HepG2 (cell line): ENCODE data around the gene TEX14. TPM values are rescaled to one million over a fixed set of nuclear protein-coding genes. Genes with fewer than 3 reads are reported as not detected.

Experiments
- FLYWCH1 ChIP-seq: sonication (generic); formaldehyde crosslinking; IDR thresholded peaks from 2 replicates; pipeline ENCODE4 v1.8.1; 2023; ENCODE audit warnings: mild to moderate bottlenecking, missing genetic modification reagents
- IRF9 ChIP-seq: sonication (generic); formaldehyde crosslinking; IDR thresholded peaks from 2 replicates; pipeline ENCODE4 v1.8.0; 2022; ENCODE audit warnings: missing genetic modification reagents, mild to moderate bottlenecking, borderline replicate concordance
- KDM2A ChIP-seq: sonication (generic); formaldehyde crosslinking; IDR thresholded peaks from 2 replicates; pipeline ENCODE4 v1.4.0; 2020; ENCODE audit warnings: low read depth, missing genetic modification reagents, borderline replicate concordance
- MEF2D ChIP-seq: sonication (generic); formaldehyde crosslinking; IDR thresholded peaks from 2 replicates; pipeline ENCODE4 v1.5.1; 2020; ENCODE audit warnings: mild to moderate bottlenecking, missing genetic modification reagents
- NRL ChIP-seq: sonication (generic); formaldehyde crosslinking; IDR thresholded peaks from 2 replicates; pipeline ENCODE4 v1.5.0; 2020; ENCODE audit warnings: missing genetic modification reagents, mild to moderate bottlenecking, moderate library complexity, borderline replicate concordance
- SALL2 ChIP-seq: sonication (generic); formaldehyde crosslinking; IDR thresholded peaks from 2 replicates; pipeline ENCODE4 v1.8.1; 2023; ENCODE audit warnings: mild to moderate bottlenecking, missing genetic modification reagents, inconsistent platforms
- SMARCC2 ChIP-seq: fragments of 450-650 bp; IDR thresholded peaks from 2 replicates; pipeline ENCODE4 v1.6.1; 2017; ENCODE audit warnings: antibody characterized with exemption, mild to moderate bottlenecking
- SPEN ChIP-seq: sonication (generic); formaldehyde crosslinking; IDR thresholded peaks from 2 replicates; pipeline ENCODE4 v1.5.1; 2020; ENCODE audit warnings: low read depth, mild to moderate bottlenecking, missing genetic modification reagents
- SRSF1 ChIP-seq: fragments of 200-400 bp; formaldehyde crosslinking; optimal IDR thresholded peaks from 2 replicates; pipeline ENCODE3; 2017; ENCODE audit warnings: mild to moderate bottlenecking, low read depth, low read length, moderate library complexity
- THYN1 ChIP-seq: sonication (generic); formaldehyde crosslinking; IDR thresholded peaks from 2 replicates; pipeline ENCODE4 v1.8.1; 2023; ENCODE audit warnings: low read depth, mild to moderate bottlenecking, moderate library complexity, missing genetic modification reagents, borderline replicate concordance
- ZMAT3 ChIP-seq: sonication (generic); formaldehyde crosslinking; conservative IDR thresholded peaks from 2 replicates; pipeline ENCODE4 v1.7.0; 2021; ENCODE audit warnings: missing genetic modification reagents
- ZNF329 ChIP-seq: sonication (generic); formaldehyde crosslinking; IDR thresholded peaks from 2 replicates; pipeline ENCODE4 v1.9.0; 2021; ENCODE audit warnings: low read depth, mild to moderate bottlenecking, missing genetic modification reagents
- ZNF337 ChIP-seq: sonication (generic); formaldehyde crosslinking; IDR thresholded peaks from 2 replicates; pipeline ENCODE4 v1.5.1; 2020; ENCODE audit warnings: missing genetic modification reagents, low read depth, mild to moderate bottlenecking, borderline replicate concordance
- ZNF569 ChIP-seq: sonication (generic); formaldehyde crosslinking; IDR thresholded peaks from 2 replicates; pipeline ENCODE4 v1.5.0; 2020; ENCODE audit warnings: mild to moderate bottlenecking, missing genetic modification reagents, moderate library complexity, borderline replicate concordance
- ZNF782 ChIP-seq: sonication (generic); formaldehyde crosslinking; IDR thresholded peaks from 2 replicates; pipeline ENCODE4 v1.4.0; 2020; ENCODE audit warnings: missing genetic modification reagents, mild to moderate bottlenecking, borderline replicate concordance
- ZNF83 ChIP-seq: sonication (generic); formaldehyde crosslinking; IDR thresholded peaks from 2 replicates; pipeline ENCODE4 v1.4.0; 2020; ENCODE audit warnings: missing genetic modification reagents, mild to moderate bottlenecking, borderline replicate concordance
- polyA plus RNA-seq, 8 experiments: library from polyadenylated mRNA; depleted of rRNA in 3 of 8; stranded (reverse) in 7 of 8; unstranded in 1 of 8; fragments of >200 nt; fragmentation: Illumina TruSeq in 4 of 8; extraction: Trizol in 4 of 8; gene quantifications; 2 replicates each; pipeline versions ENCODE4 v1.2.1 to v1.2.3, GENCODE V29; 2011 to 2016; ENCODE audit warnings: low read depth in 4 of 8, missing spikeins in 1 of 8, mixed read lengths in 1 of 8; ENCODE audit not compliant: insufficient read depth in 1 of 8
- total RNA-seq, 5 experiments: library from RNA; depleted of rRNA; stranded (reverse); fragments of >200 nt; fragmentation: Illumina TruSeq; extraction: Trizol; gene quantifications; 2 replicates each; pipeline ENCODE4 v1.2.3, GENCODE V29; 2016; ENCODE audit warnings: low read depth in 1 of 5
- TF ChIP-seq, protein P1 (sequence below): IDR thresholded peaks from 2 replicates; pipeline ENCODE4 v1.6.1; 2016; ENCODE audit warnings: low read depth, missing genetic modification reagents, missing compliant biosample characterization
- TF ChIP-seq, protein P2 (sequence below): sonication (generic); formaldehyde crosslinking; IDR thresholded peaks from 2 replicates; pipeline ENCODE4 v1.5.0; 2020; ENCODE audit warnings: missing genetic modification reagents, mild to moderate bottlenecking, borderline replicate concordance
- TF ChIP-seq, protein P3 (sequence below): sonication (generic); formaldehyde crosslinking; IDR thresholded peaks from 2 replicates; pipeline ENCODE4 v1.8.1; 2023; ENCODE audit warnings: mild to moderate bottlenecking, inconsistent platforms, moderate library complexity, missing genetic modification reagents, borderline replicate concordance

The TEX14 gene
- total and polyA plus RNA-seq, 2 of the 13 experiments (the other 11 are each of a cell fraction or from before 2014, with no cell fraction given), result 0.04 to 0.07 TPM

DNA sequence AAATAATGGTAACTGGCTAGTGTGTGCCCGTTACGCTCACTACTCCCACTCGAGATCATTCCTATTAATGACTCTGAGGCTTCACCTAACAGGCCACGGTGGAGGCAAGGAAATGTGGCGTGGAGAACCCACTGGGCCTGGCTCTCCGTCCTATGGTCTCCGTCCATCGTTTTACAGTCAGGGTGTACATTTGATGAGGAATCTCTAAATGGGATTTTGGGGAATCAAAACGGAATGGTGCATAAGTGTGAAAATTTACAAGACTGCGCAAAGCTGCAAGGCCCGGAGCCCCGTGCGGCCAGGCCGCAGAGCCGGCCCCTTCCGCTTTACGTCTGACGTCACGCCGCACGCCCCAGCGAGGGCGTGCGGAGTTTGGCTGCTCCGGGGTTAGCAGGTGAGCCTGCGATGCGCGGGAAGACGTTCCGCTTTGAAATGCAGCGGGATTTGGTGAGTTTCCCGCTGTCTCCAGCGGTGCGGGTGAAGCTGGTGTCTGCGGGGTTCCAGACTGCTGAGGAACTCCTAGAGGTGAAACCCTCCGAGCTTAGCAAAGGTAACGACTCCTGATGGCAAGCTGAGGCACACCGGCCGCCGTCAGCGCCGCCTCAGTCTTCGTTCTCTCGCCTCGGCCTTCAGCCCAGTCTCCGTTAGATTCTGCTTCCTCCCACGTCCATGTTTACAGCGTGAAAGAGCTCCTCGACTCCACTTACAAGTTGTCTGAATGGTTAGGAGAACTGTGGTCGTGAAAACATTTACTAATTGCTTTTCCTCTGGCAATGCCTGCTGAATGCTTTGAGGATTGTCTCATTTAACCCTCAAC is 602 bp upstream of the TEX14 start, which contains the start of gene RAD51C (continued):
- TF ChIP-seq ZNF782 (CRISPR knock-in tag), result peak; percentile 98; the same call in 1 of the 2 replicates
- TF ChIP-seq SALL2, result peak; percentile 89
- TF ChIP-seq, protein P1, sequence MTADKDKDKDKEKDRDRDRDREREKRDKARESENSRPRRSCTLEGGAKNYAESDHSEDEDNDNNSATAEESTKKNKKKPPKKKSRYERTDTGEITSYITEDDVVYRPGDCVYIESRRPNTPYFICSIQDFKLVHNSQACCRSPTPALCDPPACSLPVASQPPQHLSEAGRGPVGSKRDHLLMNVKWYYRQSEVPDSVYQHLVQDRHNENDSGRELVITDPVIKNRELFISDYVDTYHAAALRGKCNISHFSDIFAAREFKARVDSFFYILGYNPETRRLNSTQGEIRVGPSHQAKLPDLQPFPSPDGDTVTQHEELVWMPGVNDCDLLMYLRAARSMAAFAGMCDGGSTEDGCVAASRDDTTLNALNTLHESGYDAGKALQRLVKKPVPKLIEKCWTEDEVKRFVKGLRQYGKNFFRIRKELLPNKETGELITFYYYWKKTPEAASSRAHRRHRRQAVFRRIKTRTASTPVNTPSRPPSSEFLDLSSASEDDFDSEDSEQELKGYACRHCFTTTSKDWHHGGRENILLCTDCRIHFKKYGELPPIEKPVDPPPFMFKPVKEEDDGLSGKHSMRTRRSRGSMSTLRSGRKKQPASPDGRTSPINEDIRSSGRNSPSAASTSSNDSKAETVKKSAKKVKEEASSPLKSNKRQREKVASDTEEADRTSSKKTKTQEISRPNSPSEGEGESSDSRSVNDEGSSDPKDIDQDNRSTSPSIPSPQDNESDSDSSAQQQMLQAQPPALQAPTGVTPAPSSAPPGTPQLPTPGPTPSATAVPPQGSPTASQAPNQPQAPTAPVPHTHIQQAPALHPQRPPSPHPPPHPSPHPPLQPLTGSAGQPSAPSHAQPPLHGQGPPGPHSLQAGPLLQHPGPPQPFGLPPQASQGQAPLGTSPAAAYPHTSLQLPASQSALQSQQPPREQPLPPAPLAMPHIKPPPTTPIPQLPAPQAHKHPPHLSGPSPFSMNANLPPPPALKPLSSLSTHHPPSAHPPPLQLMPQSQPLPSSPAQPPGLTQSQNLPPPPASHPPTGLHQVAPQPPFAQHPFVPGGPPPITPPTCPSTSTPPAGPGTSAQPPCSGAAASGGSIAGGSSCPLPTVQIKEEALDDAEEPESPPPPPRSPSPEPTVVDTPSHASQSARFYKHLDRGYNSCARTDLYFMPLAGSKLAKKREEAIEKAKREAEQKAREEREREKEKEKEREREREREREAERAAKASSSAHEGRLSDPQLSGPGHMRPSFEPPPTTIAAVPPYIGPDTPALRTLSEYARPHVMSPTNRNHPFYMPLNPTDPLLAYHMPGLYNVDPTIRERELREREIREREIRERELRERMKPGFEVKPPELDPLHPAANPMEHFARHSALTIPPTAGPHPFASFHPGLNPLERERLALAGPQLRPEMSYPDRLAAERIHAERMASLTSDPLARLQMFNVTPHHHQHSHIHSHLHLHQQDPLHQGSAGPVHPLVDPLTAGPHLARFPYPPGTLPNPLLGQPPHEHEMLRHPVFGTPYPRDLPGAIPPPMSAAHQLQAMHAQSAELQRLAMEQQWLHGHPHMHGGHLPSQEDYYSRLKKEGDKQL, result peak; percentile 40; the same call in 1 of the 2 replicates
- TF ChIP-seq THYN1 (CRISPR knock-in tag), result no peak
- TF ChIP-seq SMARCC2, result no peak
- TF ChIP-seq ZNF337 (CRISPR knock-in tag), result peak; percentile 94
- peak; percentile 26; the same call in 1 of the 2 replicates for TF ChIP-seq FLYWCH1 (CRISPR knock-in tag)
- 0 out of 2 replicates have a peak, but pooled peaks have one; percentile 52 for TF ChIP-seq ZNF569
- TF ChIP-seq, protein P2, sequence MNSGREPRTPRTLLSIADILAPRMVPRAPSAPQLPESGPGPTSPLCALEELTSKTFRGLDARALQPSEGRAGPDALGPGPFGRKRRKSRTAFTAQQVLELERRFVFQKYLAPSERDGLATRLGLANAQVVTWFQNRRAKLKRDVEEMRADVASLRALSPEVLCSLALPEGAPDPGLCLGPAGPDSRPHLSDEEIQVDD (CRISPR knock-in tag), result peak; percentile 87; the same call in 1 of the 2 replicates
- 0 out of 2 replicates have a peak, but pooled peaks have one; percentile 49 for TF ChIP-seq ZNF83 (CRISPR knock-in tag)
- TF ChIP-seq SRSF1, result no peak
- TF ChIP-seq KDM2A, result peak; percentile 98
- peak; percentile 89 for TF ChIP-seq SPEN (CRISPR knock-in tag)
- peak; percentile 48; the same call in 1 of the 2 replicates for TF ChIP-seq MEF2D (CRISPR knock-in tag)
- TF ChIP-seq ZNF329 (CRISPR knock-in tag), result peak; percentile 85
- TF ChIP-seq ZMAT3 (CRISPR knock-in tag), result peak; percentile 91
- TF ChIP-seq, protein P3, sequence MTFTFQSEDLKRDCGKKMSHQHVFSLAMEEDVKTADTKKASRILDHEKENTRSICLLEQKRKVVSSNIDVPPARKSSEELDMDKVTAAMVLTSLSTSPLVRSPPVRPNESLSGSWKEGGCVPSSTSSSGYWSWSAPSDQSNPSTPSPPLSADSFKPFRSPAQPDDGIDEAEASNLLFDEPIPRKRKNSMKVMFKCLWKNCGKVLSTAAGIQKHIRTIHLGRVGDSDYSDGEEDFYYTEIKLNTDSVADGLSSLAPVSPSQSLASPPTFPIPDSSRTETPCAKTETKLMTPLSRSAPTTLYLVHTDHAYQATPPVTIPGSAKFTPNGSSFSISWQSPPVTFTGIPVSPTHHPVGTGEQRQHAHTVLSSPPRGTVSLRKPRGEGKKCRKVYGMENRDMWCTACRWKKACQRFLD (CRISPR knock-in tag), result peak; percentile 99
- TF ChIP-seq NRL (CRISPR knock-in tag), result peak; percentile 97
- TF ChIP-seq IRF9, result peak; percentile 68; the same call in 1 of the 2 replicates
